Transverse colon (tissue), 3 donors: ENCODE results near the gene SOX1.

Experiments used
- CTCF ChIP-seq, 5 experiments: fragments of 200-600 bp in 3 of 5; fragments of 450-650 bp in 2 of 5; sonication (generic) in 3 of 5; IDR thresholded peaks; 1 replicate in 2 of 5; 2 replicates in 3 of 5; pipeline ENCODE4 v1.5.1; 2016 to 2017; ENCODE audit warnings: antibody characterized with exemption in 5 of 5, inconsistent platforms in 3 of 5, mild to moderate bottlenecking in 2 of 5, moderate library complexity in 1 of 5
- EP300 ChIP-seq: sonication (generic); formaldehyde crosslinking; IDR thresholded peaks from one replicate; pipeline ENCODE4 v1.6.1; 2017; ENCODE audit warnings: antibody characterized with exemption, low read depth
- POLR2A ChIP-seq: fragments of 450-650 bp; IDR thresholded peaks from one replicate; pipeline ENCODE4 v1.6.1; 2016; ENCODE audit warnings: antibody characterized with exemption, mild to moderate bottlenecking, moderate library complexity

- TF ChIP-seq POLR2A (no peak), CTCF (IDR thresholded peaks at IDR 0.05) (no peak), EP300 (no peak)
These were observed 37.9 kb downstream of the SOX1 start for GRCh38 chr13:112104881-112105234.
